Measurements from ENCODE around the gene LRRC26.
A peak's percentile ranks its signal among the peaks of the same experiment; 100 is the strongest.

The LRRC26 gene

DNA sequence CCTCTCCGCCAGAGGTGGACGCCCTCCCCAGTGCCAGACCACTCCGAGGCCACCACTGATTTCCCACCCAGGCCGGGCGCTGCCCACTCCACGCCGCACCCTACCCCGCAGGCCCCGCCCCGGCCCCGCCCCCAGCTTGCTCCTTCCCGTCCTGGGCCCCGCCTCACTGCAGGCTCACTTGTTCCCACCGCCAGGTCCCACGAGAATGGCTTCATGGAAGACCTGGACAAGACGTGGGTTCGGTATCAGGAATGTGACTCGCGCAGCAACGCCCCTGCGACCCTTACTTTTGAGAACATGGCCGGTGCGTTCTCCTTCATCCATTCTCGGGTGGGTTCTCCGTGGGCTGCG lies 6.5 kb downstream of the LRRC26 start:
- no peak for DNase-seq (ENCODE audit: low read depth)
- TF ChIP-seq, protein P1, sequence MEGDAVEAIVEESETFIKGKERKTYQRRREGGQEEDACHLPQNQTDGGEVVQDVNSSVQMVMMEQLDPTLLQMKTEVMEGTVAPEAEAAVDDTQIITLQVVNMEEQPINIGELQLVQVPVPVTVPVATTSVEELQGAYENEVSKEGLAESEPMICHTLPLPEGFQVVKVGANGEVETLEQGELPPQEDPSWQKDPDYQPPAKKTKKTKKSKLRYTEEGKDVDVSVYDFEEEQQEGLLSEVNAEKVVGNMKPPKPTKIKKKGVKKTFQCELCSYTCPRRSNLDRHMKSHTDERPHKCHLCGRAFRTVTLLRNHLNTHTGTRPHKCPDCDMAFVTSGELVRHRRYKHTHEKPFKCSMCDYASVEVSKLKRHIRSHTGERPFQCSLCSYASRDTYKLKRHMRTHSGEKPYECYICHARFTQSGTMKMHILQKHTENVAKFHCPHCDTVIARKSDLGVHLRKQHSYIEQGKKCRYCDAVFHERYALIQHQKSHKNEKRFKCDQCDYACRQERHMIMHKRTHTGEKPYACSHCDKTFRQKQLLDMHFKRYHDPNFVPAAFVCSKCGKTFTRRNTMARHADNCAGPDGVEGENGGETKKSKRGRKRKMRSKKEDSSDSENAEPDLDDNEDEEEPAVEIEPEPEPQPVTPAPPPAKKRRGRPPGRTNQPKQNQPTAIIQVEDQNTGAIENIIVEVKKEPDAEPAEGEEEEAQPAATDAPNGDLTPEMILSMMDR (conservative IDR thresholded peaks at IDR 0.05; ENCODE audit: low read depth, low read length): no peak
- peak overlapping the region; percentile 20 for H3K4me3 ChIP-seq (ENCODE audit: low read depth, low read length)

DNA sequence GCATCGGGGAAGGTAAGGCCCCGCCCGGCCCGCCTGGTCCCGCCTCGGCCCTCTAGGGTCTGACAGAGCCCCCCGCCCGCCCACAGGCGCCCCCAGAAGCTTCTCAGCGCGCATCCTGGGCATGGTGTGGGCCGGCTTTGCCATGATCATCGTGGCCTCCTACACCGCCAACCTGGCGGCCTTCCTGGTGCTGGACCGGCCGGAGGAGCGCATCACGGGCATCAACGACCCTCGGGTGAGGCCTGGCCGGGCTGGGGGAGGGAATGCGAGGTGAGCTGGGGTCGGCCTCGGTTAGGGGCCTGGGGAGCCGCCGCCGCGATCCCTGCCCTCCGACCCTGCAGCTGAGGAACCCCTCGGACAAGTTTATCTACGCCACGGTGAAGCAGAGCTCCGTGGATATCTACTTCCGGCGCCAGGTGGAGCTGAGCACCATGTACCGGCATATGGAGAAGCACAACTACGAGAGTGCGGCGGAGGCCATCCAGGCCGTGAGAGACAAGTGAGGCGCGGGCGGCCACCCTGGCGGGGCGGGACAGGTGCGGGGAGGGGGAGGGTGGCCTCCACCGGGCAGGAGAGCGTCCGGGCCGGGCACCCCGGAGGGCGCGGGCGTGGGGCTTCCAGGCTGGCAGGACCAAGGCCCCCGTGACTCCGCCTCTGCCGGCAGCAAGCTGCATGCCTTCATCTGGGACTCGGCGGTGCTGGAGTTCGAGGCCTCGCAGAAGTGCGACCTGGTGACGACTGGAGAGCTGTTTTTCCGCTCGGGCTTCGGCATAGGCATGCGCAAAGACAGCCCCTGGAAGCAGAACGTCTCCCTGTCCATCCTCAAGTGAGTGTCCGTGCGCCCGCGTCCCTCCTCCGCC lies 7.1 kb downstream of the LRRC26 start:
- peak overlapping the region; percentile 20 for H3K4me3 ChIP-seq (ENCODE audit: low read depth, low read length)
- DNase-seq (ENCODE audit: low read depth): peak; percentile 26
- TF ChIP-seq, protein P1 (conservative IDR thresholded peaks at IDR 0.05; ENCODE audit: low read depth, low read length): no peak

DNA sequence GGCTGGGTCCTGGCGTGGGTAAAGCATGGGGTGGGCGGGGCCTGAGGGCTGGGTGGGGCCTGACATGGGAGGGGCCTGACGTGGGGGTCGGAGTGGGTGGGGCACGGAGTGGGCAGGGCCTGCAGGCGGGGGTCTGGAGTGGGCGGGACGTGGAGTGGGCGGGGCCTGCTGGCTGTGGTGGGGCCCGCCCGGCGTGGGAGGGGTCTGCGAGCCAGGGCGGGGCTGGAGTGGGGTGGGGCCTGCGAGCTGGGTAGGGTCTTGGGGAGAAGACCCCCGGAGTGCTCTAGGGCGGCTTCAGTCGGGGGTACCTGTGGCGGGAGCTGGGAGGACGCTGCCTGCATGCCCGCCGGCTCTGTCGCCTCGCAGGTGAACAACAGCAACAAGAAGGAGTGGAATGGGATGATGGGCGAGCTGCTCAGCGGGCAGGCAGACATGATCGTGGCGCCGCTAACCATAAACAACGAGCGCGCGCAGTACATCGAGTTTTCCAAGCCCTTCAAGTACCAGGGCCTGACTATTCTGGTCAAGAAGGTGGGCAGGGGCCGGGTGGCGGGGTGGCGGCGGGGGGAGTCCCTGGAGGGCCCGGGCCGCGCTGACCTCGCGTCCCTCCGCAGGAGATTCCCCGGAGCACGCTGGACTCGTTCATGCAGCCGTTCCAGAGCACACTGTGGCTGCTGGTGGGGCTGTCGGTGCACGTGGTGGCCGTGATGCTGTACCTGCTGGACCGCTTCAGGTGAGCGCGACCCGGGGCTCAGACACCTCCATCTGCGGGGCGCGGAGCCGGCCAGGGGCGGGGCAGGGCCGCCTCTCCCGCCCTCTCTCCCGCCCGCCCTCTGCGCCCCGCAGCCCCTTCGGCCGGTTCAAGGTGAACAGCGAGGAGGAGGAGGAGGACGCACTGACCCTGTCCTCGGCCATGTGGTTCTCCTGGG lies 8.0 kb downstream of the LRRC26 start:
- H3K4me3 ChIP-seq (ENCODE audit: low read depth, low read length): no peak overlapping the region
- TF ChIP-seq, protein P1 (conservative IDR thresholded peaks at IDR 0.05; ENCODE audit: low read depth, low read length): no peak
- no peak for DNase-seq (ENCODE audit: low read depth)

DNA sequence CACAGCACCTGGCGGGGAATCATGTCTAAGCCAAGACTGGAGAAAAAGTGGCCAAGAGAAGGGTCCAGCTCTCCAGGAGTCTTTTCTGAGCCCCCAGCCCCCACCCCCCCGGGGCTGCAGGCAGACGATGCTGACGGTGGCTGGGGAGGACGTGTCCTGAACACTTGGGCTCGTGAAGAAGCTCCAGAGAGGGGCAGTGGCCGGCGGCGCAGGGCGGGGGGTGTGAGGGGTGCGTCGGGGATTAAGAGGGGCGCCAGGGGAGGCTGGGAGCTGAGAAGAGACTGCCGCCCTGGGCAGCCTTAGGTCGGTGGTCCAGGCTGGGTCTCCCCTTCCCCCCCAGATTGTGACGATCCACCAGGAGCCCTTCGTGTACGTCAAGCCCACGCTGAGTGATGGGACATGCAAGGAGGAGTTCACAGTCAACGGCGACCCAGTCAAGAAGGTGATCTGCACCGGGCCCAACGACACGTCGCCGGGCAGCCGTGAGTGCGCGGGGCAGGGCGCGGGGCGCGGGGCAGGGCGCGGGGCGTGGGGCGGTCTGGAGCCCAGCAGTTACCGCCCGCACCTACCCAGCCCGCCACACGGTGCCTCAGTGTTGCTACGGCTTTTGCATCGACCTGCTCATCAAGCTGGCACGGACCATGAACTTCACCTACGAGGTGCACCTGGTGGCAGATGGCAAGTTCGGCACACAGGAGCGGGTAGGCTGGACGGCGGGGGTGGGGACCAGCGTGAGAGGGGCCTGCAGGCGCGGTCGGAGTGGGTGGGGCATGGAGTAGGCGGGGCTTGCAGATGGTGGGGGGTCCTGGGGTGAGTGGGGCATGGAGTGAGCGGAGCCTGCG lies 8.9 kb downstream of the LRRC26 start:
- TF ChIP-seq, protein P1 (conservative IDR thresholded peaks at IDR 0.05; ENCODE audit: low read depth, low read length): no peak
- no peak overlapping the region for H3K4me3 ChIP-seq (ENCODE audit: low read depth, low read length)
- DNase-seq (ENCODE audit: low read depth): no peak

DNA sequence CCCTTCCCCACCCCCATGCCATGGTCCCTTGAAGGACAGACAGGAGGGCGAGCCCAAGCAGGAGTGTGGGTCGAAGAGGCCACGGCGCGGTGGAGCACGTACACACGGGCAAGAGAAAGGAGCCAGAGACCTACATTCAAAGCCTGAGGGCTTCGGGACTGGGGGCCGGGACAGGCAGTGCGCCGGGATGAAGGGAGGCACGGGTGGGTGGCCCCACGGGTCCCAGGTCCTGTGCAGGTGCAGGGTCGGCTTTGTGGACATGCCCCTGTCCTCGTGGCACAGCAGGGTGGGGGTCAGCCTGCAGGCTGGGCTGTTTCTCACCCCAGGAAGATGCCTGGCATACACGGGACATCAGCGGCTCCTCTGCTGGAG lies 9.8 kb downstream of the LRRC26 start:
- H3K4me3 ChIP-seq (ENCODE audit: low read depth, low read length): no peak overlapping the region
- DNase-seq (ENCODE audit: low read depth): no peak
- TF ChIP-seq, protein P1 (conservative IDR thresholded peaks at IDR 0.05; ENCODE audit: low read depth, low read length): no peak

Measured in choroid plexus epithelial cell (primary cell).